PC-3 (cell line): Measurements from ENCODE around the gene OR2AT4. TPM values are rescaled to one million over a fixed set of nuclear protein-coding genes. Genes with fewer than 3 reads are reported as not detected.

ENCODE experiments used
- ATAC-seq: fragments of 200-7000 bp; cut with Tn5 transposase; 2 replicates; pipeline ENCODE4 v1.9.1; 2020; ENCODE audit warnings: mild to moderate bottlenecking, moderate library complexity
- BruUV-seq: library from RNA; stranded (reverse); fragments of 400-500 nt; replicated peaks from 2 replicates; lab custom pipeline; 2021; lab: Mats Ljungman, UMichigan
- CTCF ChIA-PET: fragments of 300-600 bp; sonication (Branson Sonifier 250); formaldehyde crosslinking; loops from one replicate; lab custom pipeline; 2022; ENCODE audit warnings: antibody characterized with exemption; lab: Charles Lee
- POLR2A ChIA-PET: fragments of 300-600 bp; sonication (Branson Sonifier 250); formaldehyde crosslinking; loops from one replicate; lab custom pipeline; 2022; ENCODE audit warnings: antibody characterized with exemption; ENCODE audit not compliant: unreplicated experiment; lab: Charles Lee
- DNase-seq: peaks from one replicate; pipeline ENCODE4 v3.0.0-alpha.2; 2015
- H2AFZ ChIP-seq: fragments of 300-600 bp; sonication (generic); 2 replicates; pipeline ENCODE4 v1.6.0; 2016; ENCODE audit warnings: antibody characterized with exemption, low read length
- H3F3A ChIP-seq: fragments of 300-600 bp; sonication (generic); one replicate; pipeline ENCODE4 v1.6.0; 2017; ENCODE audit warnings: antibody characterized with exemption, low read length, control low read depth, mild to moderate bottlenecking; ENCODE audit not compliant: unreplicated experiment
- H3K27ac ChIP-seq: fragments of 300-600 bp; sonication (generic); 2 replicates; pipeline ENCODE4 v1.5.1; 2016; ENCODE audit warnings: mild to moderate bottlenecking, low read length
- H3K27me3 ChIP-seq: fragments of 300-600 bp; sonication (generic); 2 replicates; pipeline ENCODE4 v1.6.1; 2016; ENCODE audit warnings: low read length, mixed read lengths
- H3K36me3 ChIP-seq: fragments of 300-600 bp; sonication (generic); 2 replicates; pipeline ENCODE4 v1.6.1; 2016; ENCODE audit warnings: low read depth, mixed run types, low read length, mixed read lengths
- H3K4me1 ChIP-seq: fragments of 300-600 bp; sonication (generic); 2 replicates; pipeline ENCODE4 v1.5.1; 2016; ENCODE audit warnings: low read length; ENCODE audit not compliant: insufficient read depth
- H3K4me2 ChIP-seq: fragments of 300-600 bp; sonication (generic); 2 replicates; pipeline ENCODE4 v1.6.0; 2016; ENCODE audit warnings: low read length
- H3K4me3 ChIP-seq: fragments of 300-600 bp; sonication (generic); 2 replicates; pipeline ENCODE4 v1.5.1; 2016; ENCODE audit warnings: mild to moderate bottlenecking, low read length, mixed read lengths
- H3K79me2 ChIP-seq: fragments of 300-600 bp; sonication (generic); 2 replicates; pipeline ENCODE4 v1.6.1; 2017; ENCODE audit warnings: low read length, mixed read lengths
- H3K9ac ChIP-seq: fragments of 300-600 bp; sonication (generic); 2 replicates; pipeline ENCODE4 v1.6.0; 2016; ENCODE audit warnings: mild to moderate bottlenecking, low read length
- H3K9me2 ChIP-seq: fragments of 300-600 bp; sonication (generic); replicated peaks from 2 replicates; pipeline ENCODE4 v1.6.1; 2016; ENCODE audit warnings: mixed run types, low read length, mixed read lengths
- H3K9me3 ChIP-seq: fragments of 300-600 bp; sonication (generic); 2 replicates; pipeline ENCODE4 v1.6.1; 2016; ENCODE audit warnings: low read length, mixed read lengths
- H4K20me1 ChIP-seq: fragments of 300-600 bp; sonication (generic); 2 replicates; pipeline ENCODE4 v1.6.1; 2016; ENCODE audit warnings: low read length, mixed read lengths
- EZH2 ChIP-seq: fragments of 300-600 bp; sonication (generic); IDR thresholded peaks from one replicate; pipeline ENCODE4 v1.6.1; 2017; ENCODE audit warnings: antibody characterized with exemption, mild to moderate bottlenecking, low read length; ENCODE audit not compliant: unreplicated experiment
- EZH2phosphoT487 ChIP-seq: fragments of 300-600 bp; sonication (generic); IDR thresholded peaks from 2 replicates; pipeline ENCODE4 v1.6.1; 2018; ENCODE audit warnings: mild to moderate bottlenecking, antibody characterized with exemption, low read length, borderline replicate concordance
- intact Hi-C: fragments of 100-400 bp; cut with micrococcal nuclease; formaldehyde crosslinking; loops from 2 replicates; pipeline ENCODE4 v1.9.0; 2023
- total RNA-seq: library from RNA; depleted of rRNA; stranded (reverse); fragments of >200 nt; gene quantifications from 2 replicates; pipeline ENCODE4 v1.2.3, GENCODE V29; 2014
- TF ChIP-seq, protein P1 (sequence below): fragments of 300-600 bp; sonication (generic); conservative IDR thresholded peaks from 2 replicates; pipeline ENCODE4 v1.5.1; 2017; ENCODE audit warnings: antibody characterized with exemption, low read depth, mild to moderate bottlenecking, low read length

The OR2AT4 gene
- total RNA-seq, 1 experiment from 2014 or later = not detected

DNA sequence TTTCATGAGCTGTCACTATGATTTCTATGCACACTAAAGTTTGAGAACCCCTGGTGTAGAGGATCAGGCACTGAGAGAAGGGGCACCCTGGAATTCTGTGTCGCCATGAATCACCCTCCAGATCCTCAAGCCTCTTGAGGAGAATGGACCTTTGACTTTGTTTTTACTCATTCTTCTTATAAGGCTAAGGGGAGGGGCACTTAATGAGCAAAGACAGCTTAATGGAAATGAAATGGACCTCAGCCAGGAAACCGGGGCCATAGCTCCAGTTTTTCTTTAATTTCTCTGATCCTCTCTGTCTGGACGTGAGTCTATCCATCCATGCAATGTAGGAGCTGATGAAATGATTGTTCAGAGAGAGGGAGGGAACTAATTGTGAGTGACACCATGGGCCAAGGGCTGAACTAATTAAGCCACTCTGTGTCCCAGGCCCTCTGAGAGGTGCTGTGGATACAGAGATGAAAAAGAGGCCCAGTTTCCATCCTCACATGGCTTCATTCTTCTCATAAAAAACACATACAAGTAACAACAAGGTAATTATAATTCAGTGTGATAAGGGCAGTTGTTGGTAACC lies 32.8 kb downstream of the OR2AT4 start:
- no peaks in the 10 kb centered on the region for H3K9me3 ChIP-seq
- DNase-seq = peak; percentile 41
- TF ChIP-seq EZH2phosphoT487 = no peak
- no peak for TF ChIP-seq EZH2
- TF ChIP-seq, protein P1, sequence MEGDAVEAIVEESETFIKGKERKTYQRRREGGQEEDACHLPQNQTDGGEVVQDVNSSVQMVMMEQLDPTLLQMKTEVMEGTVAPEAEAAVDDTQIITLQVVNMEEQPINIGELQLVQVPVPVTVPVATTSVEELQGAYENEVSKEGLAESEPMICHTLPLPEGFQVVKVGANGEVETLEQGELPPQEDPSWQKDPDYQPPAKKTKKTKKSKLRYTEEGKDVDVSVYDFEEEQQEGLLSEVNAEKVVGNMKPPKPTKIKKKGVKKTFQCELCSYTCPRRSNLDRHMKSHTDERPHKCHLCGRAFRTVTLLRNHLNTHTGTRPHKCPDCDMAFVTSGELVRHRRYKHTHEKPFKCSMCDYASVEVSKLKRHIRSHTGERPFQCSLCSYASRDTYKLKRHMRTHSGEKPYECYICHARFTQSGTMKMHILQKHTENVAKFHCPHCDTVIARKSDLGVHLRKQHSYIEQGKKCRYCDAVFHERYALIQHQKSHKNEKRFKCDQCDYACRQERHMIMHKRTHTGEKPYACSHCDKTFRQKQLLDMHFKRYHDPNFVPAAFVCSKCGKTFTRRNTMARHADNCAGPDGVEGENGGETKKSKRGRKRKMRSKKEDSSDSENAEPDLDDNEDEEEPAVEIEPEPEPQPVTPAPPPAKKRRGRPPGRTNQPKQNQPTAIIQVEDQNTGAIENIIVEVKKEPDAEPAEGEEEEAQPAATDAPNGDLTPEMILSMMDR = no peak
- POLR2A ChIA-PET = no interaction called here
- H3K4me2 ChIP-seq = no peak overlapping the region
- no peaks in the 10 kb centered on the region for H4K20me1 ChIP-seq
- no peak overlapping the region for H3K4me3 ChIP-seq
- CTCF ChIA-PET = interaction anchor here (0.7 kb wide), 1 partner anchor 367 kb away, joined by 10 read pairs; no protein-coding TSS in a partner anchor
- peaks cover 14% of the 10 kb centered on the region for H3K4me1 ChIP-seq
- H3F3A ChIP-seq = no peaks in the 10 kb centered on the region
- no peak for ATAC-seq
- H3K79me2 ChIP-seq = no peaks in the 10 kb centered on the region
- no peak overlapping the region for H3K27ac ChIP-seq
- no peaks in the 10 kb centered on the region for H3K27me3 ChIP-seq
- H3K36me3 ChIP-seq = no peaks in the 10 kb centered on the region
- H2AFZ ChIP-seq = no peak overlapping the region
- H3K9ac ChIP-seq = no peak overlapping the region
- BruUV-seq = no TSS peak
- H3K9me2 ChIP-seq = no peaks in the 10 kb centered on the region; the same call in 1 of the 2 replicates
- intact Hi-C loops = no loop called here

DNA sequence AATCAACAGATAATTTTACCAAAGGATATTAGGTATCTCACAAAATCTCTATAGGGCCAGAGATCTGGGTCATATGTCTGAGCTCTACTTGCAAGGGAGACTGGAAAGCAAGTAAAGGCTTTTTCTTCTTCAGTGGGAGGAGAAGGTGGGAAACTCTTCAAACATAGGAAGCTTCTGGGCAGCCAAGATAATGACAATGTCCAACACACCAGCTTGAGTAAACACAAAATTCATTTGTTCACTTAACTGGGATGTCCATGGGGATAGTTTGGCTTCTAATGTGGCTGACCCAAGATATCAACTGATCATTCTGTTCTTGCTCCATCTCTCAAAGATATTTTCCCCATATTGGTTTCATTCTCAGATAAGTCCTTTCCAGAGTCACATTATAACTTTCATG lies 37.4 kb downstream of the OR2AT4 start:
- H3K27ac ChIP-seq = no peak overlapping the region
- intact Hi-C loops = no loop called here
- BruUV-seq = no TSS peak
- ChIA-PET POLR2A (no interaction called here), CTCF (no interaction called here)
- H2AFZ ChIP-seq = no peak overlapping the region
- no peaks in the 10 kb centered on the region for H4K20me1 ChIP-seq
- H3K9ac ChIP-seq = no peak overlapping the region
- no peaks in the 10 kb centered on the region for H3K27me3 ChIP-seq
- no peak overlapping the region for H3K4me3 ChIP-seq
- H3K36me3 ChIP-seq = no peaks in the 10 kb centered on the region
- H3K4me2 ChIP-seq = no peak overlapping the region
- no peaks in the 10 kb centered on the region for H3K79me2 ChIP-seq
- DNase-seq (no peak), ATAC-seq (no peak)
- no peak for TF ChIP-seq EZH2phosphoT487
- no peaks in the 10 kb centered on the region for H3F3A ChIP-seq
- no peaks in the 10 kb centered on the region for H3K9me2 ChIP-seq
- peaks cover 6% of the 10 kb centered on the region for H3K4me1 ChIP-seq
- H3K9me3 ChIP-seq = no peaks in the 10 kb centered on the region

DNA sequence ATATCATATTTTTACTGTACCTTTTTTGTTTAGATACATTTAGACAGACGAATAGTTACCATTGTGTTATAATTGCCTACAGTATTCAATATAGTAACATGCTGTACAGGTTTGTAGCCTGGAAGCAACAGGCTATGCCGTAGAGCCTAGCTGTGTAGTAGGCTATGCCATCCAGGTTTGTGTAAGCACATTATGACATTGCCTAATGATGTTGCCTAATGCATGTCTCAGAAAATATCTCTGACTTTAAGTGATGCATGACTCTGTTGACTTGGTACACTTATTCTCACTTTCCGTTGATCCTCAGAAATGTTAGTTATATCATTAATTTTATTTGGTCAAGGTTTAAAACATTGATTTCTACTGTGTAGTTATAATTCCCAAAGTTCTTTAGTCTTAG lies 39.9 kb downstream of the OR2AT4 start:
- intact Hi-C loops = no loop called here
- H3K4me3 ChIP-seq = no peak overlapping the region
- ChIA-PET CTCF (interaction anchor here (0.9 kb wide), 1 partner anchor 148 kb away, joined by 4 read pairs; no protein-coding TSS in a partner anchor), POLR2A (no interaction called here)
- no peak overlapping the region for H3K4me2 ChIP-seq
- no peaks in the 10 kb centered on the region for H3F3A ChIP-seq
- peaks cover 13% of the 10 kb centered on the region for H3K9me3 ChIP-seq
- no peak overlapping the region for H3K27ac ChIP-seq
- TF ChIP-seq, protein P1 = no peak
- TF ChIP-seq EZH2 = no peak
- TF ChIP-seq EZH2phosphoT487 = no peak
- H3K4me1 ChIP-seq = no peaks in the 10 kb centered on the region
- H2AFZ ChIP-seq = no peak overlapping the region
- no peak overlapping the region for H3K9ac ChIP-seq
- no peaks in the 10 kb centered on the region for H3K79me2 ChIP-seq
- peaks cover 2% of the 10 kb centered on the region; the same call in 1 of the 2 replicates for H3K36me3 ChIP-seq
- no peaks in the 10 kb centered on the region for H3K9me2 ChIP-seq
- H3K27me3 ChIP-seq = no peaks in the 10 kb centered on the region
- H4K20me1 ChIP-seq = no peaks in the 10 kb centered on the region
- DNase-seq (no peak), ATAC-seq (no peak)
- BruUV-seq = no TSS peak
